ENCODE measurements around the gene SLC44A4. TPM values are rescaled to one million over a fixed set of nuclear protein-coding genes. Genes with fewer than 3 reads are reported as not detected.
"Not testable (repeated sequence)": the region's sequence is repeated elsewhere in the genome, so short reads cannot be mapped to it uniquely, and the experiment has no call there.

The SLC44A4 gene
- polyA plus RNA-seq, 1 donor: 157 TPM

DNA sequence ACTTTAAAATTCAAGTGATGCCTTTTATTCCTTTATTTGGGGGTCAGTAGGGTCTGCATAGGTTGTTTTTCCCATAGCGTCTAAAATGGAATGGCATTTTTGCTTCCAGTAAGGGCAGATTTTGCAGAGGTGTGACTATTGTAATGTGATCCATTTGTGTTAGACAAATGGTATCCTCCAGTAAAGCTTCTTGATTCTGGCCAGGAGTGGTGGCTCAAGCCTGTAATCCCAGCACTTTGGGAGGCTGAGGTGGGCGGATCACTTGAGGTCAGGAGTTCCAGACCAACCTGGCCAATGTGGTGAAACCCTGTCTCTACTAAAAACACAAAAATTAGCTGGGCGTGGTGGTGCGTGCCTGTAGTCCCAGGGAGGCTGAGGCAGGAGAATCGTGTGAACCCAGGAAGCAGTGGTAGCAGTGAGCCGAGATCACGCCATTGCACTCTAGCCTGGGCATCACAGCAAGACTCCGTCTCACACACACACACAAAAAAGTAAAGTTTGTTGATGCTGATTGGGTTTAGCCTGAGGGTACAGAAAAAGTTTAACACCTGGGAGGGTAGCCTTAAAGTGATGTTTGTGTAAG lies 60.8 kb downstream of the SLC44A4 start:
- not testable (repeated sequence) for H3K9me3 ChIP-seq (ENCODE audit: control insufficient read depth, low read depth, low read length); H3K27ac ChIP-seq (ENCODE audit: low read length); H3K36me3 ChIP-seq (ENCODE audit: control insufficient read depth, insufficient read depth, low read length); DNase-seq; H3K27me3 ChIP-seq (ENCODE audit: control insufficient read depth, insufficient read depth, low read length)
- no CpG with 5 or more reads among the region's 8 CpGs for WGBS (ENCODE audit: insufficient coverage, low lambda C conversion rate)
- peak overlapping the region; percentile 10 for H3K4me3 ChIP-seq (ENCODE audit: low read length)
- peaks cover 40% of the 10 kb centered on the region for H3K4me1 ChIP-seq (ENCODE audit: control insufficient read depth, insufficient read depth, low read length)

DNA sequence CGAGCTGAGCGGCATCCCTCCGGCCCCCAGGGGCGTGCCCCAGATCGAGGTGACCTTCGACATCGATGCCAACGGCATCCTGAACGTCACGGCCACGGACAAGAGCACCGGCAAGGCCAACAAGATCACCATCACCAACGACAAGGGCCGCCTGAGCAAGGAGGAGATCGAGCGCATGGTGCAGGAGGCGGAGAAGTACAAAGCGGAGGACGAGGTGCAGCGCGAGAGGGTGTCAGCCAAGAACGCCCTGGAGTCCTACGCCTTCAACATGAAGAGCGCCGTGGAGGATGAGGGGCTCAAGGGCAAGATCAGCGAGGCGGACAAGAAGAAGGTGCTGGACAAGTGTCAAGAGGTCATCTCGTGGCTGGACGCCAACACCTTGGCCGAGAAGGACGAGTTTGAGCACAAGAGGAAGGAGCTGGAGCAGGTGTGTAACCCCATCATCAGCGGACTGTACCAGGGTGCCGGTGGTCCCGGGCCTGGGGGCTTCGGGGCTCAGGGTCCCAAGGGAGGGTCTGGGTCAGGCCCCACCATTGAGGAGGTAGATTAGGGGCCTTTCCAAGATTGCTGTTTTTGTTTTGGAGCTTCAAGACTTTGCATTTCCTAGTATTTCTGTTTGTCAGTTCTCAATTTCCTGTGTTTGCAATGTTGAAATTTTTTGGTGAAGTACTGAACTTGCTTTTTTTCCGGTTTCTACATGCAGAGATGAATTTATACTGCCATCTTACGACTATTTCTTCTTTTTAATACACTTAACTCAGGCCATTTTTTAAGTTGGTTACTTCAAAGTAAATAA lies 61.5 kb downstream of the SLC44A4 start:
- 73% methylated on average over 2 of the region's 37 CpGs for WGBS (ENCODE audit: insufficient coverage, low lambda C conversion rate)
- H3K27ac ChIP-seq (ENCODE audit: low read length); H3K9me3 ChIP-seq (ENCODE audit: control insufficient read depth, low read depth, low read length); H3K36me3 ChIP-seq (ENCODE audit: control insufficient read depth, insufficient read depth, low read length); DNase-seq; H3K27me3 ChIP-seq (ENCODE audit: control insufficient read depth, insufficient read depth, low read length): not testable (repeated sequence)
- Histone ChIP-seq H3K4me3 (ENCODE audit: low read length) (peak overlapping the region; percentile 34), H3K4me1 (ENCODE audit: control insufficient read depth, insufficient read depth, low read length) (peaks cover 37% of the 10 kb centered on the region)

GRCh38 chr6:31815025-31815838 lies 63.6 kb downstream of the SLC44A4 start, which contains the start of the genes HSPA1A and HSPA1L:
TSS of gene HSPA1A (plus strand) at chr6:31815543. CDS start at chr6:31815757, 214 bp downstream.
TSS of gene HSPA1L (minus strand) at chr6:31815283. CDS start at chr6:31811972, 3,311 bp downstream.
- DNase-seq: peak; percentile 91 to 97
- H3K4me3 ChIP-seq (ENCODE audit: low read length): peak within 1 kb of the TSS; percentile 47
- H3K4me1 ChIP-seq (ENCODE audit: control insufficient read depth, insufficient read depth, low read length): peaks cover 25% of the 10 kb centered on the region
- H3K27me3 ChIP-seq (ENCODE audit: control insufficient read depth, insufficient read depth, low read length): no peaks in the 10 kb centered on the region
- H3K36me3 ChIP-seq (ENCODE audit: control insufficient read depth, insufficient read depth, low read length): no peaks in the 10 kb centered on the region
- no peaks in the 10 kb centered on the region for H3K9me3 ChIP-seq (ENCODE audit: control insufficient read depth, low read depth, low read length)
- WGBS (ENCODE audit: insufficient coverage, low lambda C conversion rate): no CpG with 5 or more reads among the region's 56 CpGs
- H3K27ac ChIP-seq (ENCODE audit: low read length): peak within 1 kb of the TSS; percentile 98

GRCh38 chr6:31814677-31815024 lies 64.1 kb downstream of the SLC44A4 start:
- H3K27me3 ChIP-seq (ENCODE audit: control insufficient read depth, insufficient read depth, low read length): no peaks in the 10 kb centered on the region
- H3K9me3 ChIP-seq (ENCODE audit: control insufficient read depth, low read depth, low read length): no peaks in the 10 kb centered on the region
- H3K27ac ChIP-seq (ENCODE audit: low read length): peak overlapping the region; percentile 98
- WGBS (ENCODE audit: insufficient coverage, low lambda C conversion rate): no CpG with 5 or more reads among the region's 13 CpGs
- H3K4me3 ChIP-seq (ENCODE audit: low read length): peak overlapping the region; percentile 47
- no peaks in the 10 kb centered on the region for H3K36me3 ChIP-seq (ENCODE audit: control insufficient read depth, insufficient read depth, low read length)
- peak; percentile 95 to 98 for DNase-seq
- H3K4me1 ChIP-seq (ENCODE audit: control insufficient read depth, insufficient read depth, low read length): peaks cover 20% of the 10 kb centered on the region

- peak overlapping the region; percentile 37 for H3K4me3 ChIP-seq (ENCODE audit: low read length)
- no peak for DNase-seq
- H3K9me3 ChIP-seq (ENCODE audit: control insufficient read depth, low read depth, low read length): no peaks in the 10 kb centered on the region
- H3K4me1 ChIP-seq (ENCODE audit: control insufficient read depth, insufficient read depth, low read length): peaks cover 14% of the 10 kb centered on the region
- WGBS (ENCODE audit: insufficient coverage, low lambda C conversion rate): 96% methylated on average over 5 of the region's 7 CpGs
- H3K36me3 ChIP-seq (ENCODE audit: control insufficient read depth, insufficient read depth, low read length): no peaks in the 10 kb centered on the region
- H3K27me3 ChIP-seq (ENCODE audit: control insufficient read depth, insufficient read depth, low read length): no peaks in the 10 kb centered on the region
- peak overlapping the region; percentile 98 for H3K27ac ChIP-seq (ENCODE audit: low read length)
These were observed 65.3 kb downstream of the SLC44A4 start for GRCh38 chr6:31813465-31813849.

Other genes with a start within 250 kb of the SLC44A4 start
- 220 TPM for gene BAG6, start 226.3 kb downstream of the SLC44A4 start, polyA plus RNA-seq
- 14.1 TPM for gene APOM, start 223.1 kb downstream of the SLC44A4 start, polyA plus RNA-seq
- 21.5 TPM for gene C6orf47, start 218.2 kb downstream of the SLC44A4 start, polyA plus RNA-seq
- gene GPANK1, start 214.0 kb downstream of the SLC44A4 start, polyA plus RNA-seq: 21.4 TPM
- 196 TPM for gene CSNK2B, start 212.9 kb downstream of the SLC44A4 start, polyA plus RNA-seq
- gene LY6G5B, start 209.0 kb downstream of the SLC44A4 start, polyA plus RNA-seq: 18.7 TPM
- gene LY6G5C, start 197.9 kb downstream of the SLC44A4 start, polyA plus RNA-seq: 2.6 TPM
- 62.5 TPM for gene ABHD16A, start 175.7 kb downstream of the SLC44A4 start, polyA plus RNA-seq
- gene LY6G6F, start 172.1 kb downstream of the SLC44A4 start, polyA plus RNA-seq: 0.07 TPM
- 0.19 TPM for gene LY6G6D, start 163.6 kb downstream of the SLC44A4 start, polyA plus RNA-seq
- 0.25 TPM for gene LY6G6C, start 157.3 kb downstream of the SLC44A4 start, polyA plus RNA-seq
- 0.88 TPM for gene MPIG6B, start 155.6 kb downstream of the SLC44A4 start, polyA plus RNA-seq
- 82.6 TPM for gene DDAH2, start 149.7 kb downstream of the SLC44A4 start, polyA plus RNA-seq
- 486 TPM for gene CLIC1, start 142.5 kb downstream of the SLC44A4 start, polyA plus RNA-seq
- 51.0 TPM for gene MSH5, start 139.0 kb downstream of the SLC44A4 start, polyA plus RNA-seq
- gene SAPCD1, start 116.3 kb downstream of the SLC44A4 start, polyA plus RNA-seq: 15.0 TPM
- 10.1 TPM for gene VWA7, start 101.7 kb downstream of the SLC44A4 start, polyA plus RNA-seq
- gene VARS1, start 83.2 kb downstream of the SLC44A4 start, polyA plus RNA-seq: 34.2 TPM
- 51.4 TPM for gene LSM2, start 72.0 kb downstream of the SLC44A4 start, polyA plus RNA-seq
- gene HSPA1L, start 63.7 kb downstream of the SLC44A4 start, polyA plus RNA-seq: 2.8 TPM
- 115 TPM for gene HSPA1A, start 63.5 kb downstream of the SLC44A4 start, polyA plus RNA-seq
- gene HSPA1B, start 51.3 kb downstream of the SLC44A4 start, polyA plus RNA-seq: 241 TPM
- gene NEU1, start 16.2 kb downstream of the SLC44A4 start, polyA plus RNA-seq: 174 TPM
- gene EHMT2, start 18.7 kb upstream of the SLC44A4 start, polyA plus RNA-seq: 50.5 TPM
- 11.8 TPM for gene ZBTB12, start 23.1 kb upstream of the SLC44A4 start, polyA plus RNA-seq
- gene C2, start 48.7 kb upstream of the SLC44A4 start, polyA plus RNA-seq: 9.3 TPM
- gene CFB, start 67.1 kb upstream of the SLC44A4 start, polyA plus RNA-seq: 37.1 TPM
- gene NELFE, start 80.0 kb upstream of the SLC44A4 start, polyA plus RNA-seq: 77.7 TPM
- gene SKIC2, start 80.2 kb upstream of the SLC44A4 start, polyA plus RNA-seq: 52.6 TPM
- 20.0 TPM for gene DXO, start 93.1 kb upstream of the SLC44A4 start, polyA plus RNA-seq
- 92.9 TPM for gene C4A, start 103.1 kb upstream of the SLC44A4 start, polyA plus RNA-seq
- 91.2 TPM for gene C4B, start 135.8 kb upstream of the SLC44A4 start, polyA plus RNA-seq
- gene CYP21A2, start 159.4 kb upstream of the SLC44A4 start, polyA plus RNA-seq: 1.5 TPM
- gene TNXB, start 230.3 kb upstream of the SLC44A4 start, polyA plus RNA-seq: 17.5 TPM
- 84.4 TPM for gene ATF6B, start 249.2 kb upstream of the SLC44A4 start, polyA plus RNA-seq

Measured in large intestine (tissue), 3 donors.